ENCODE data around the gene KMT2E.
A peak's percentile ranks its signal among the peaks of the same experiment; 100 is the strongest.

The KMT2E gene

DNA sequence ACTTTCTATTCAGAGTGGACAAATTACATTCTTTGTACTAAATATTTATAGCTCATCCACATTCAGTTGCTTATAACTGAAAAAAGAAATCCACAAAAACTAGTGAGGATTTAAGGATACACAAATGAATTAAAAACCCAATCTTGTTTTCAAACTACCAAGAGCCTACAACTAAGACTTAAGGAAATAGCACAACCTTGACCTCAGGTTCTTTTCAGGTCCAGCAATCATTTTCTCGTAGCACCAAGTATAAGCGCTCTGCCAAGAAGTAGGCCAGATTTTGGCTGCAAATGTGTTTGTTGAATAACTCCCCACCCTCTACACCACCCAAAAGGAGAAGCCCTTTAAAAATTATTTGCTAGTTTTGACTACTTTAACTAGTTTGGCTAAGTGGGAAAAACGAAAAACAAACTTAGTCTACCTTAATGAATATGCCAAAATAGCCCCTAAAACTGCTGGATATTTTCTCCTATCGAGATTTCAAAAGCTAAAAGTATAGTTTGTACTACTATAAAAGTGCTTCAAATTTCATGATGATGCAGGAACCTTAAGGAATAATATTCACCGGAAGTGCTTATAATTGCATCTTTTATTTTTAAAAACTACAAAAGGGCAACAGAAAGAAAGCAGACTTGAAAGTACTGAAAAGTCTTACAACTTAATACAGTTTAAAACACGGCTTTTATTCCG lies 2.7 kb upstream of the KMT2E start:
- peak overlapping the region; percentile 98 for H3K27ac ChIP-seq (ENCODE audit: low read length)

DNA sequence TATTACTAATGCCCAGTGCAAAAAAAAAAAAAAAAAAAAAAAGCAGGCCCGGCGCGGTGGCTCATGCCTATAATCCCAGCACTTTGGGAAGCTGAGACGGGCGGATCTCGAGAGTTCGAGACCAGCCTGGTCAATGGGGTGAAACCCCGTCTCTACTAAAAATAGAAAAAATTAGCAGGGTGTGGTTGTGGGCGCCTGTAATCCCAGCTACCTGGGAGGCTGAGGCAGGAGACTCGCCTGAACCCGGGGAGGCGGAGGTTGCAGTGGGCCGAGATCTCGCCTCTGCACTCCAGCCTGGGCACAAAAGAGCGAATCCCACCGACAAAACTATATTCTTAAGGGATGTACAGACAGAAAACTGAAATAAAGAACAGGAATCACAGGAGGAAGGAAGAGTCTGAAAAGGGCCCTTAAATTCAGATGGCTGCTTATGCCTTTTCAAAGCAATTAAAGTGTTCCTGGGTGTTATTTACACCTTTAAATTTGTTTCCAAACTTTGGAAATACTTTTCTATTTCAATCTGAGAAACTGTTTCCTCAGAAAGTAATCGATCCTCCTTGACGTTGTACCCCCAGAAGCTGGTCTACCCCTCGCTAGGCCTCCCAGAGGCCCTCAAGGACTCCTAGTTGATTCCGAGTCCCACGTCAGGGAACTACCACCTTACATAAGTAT lies 2.0 kb upstream of the KMT2E start:
- TF ChIP-seq, protein P1, sequence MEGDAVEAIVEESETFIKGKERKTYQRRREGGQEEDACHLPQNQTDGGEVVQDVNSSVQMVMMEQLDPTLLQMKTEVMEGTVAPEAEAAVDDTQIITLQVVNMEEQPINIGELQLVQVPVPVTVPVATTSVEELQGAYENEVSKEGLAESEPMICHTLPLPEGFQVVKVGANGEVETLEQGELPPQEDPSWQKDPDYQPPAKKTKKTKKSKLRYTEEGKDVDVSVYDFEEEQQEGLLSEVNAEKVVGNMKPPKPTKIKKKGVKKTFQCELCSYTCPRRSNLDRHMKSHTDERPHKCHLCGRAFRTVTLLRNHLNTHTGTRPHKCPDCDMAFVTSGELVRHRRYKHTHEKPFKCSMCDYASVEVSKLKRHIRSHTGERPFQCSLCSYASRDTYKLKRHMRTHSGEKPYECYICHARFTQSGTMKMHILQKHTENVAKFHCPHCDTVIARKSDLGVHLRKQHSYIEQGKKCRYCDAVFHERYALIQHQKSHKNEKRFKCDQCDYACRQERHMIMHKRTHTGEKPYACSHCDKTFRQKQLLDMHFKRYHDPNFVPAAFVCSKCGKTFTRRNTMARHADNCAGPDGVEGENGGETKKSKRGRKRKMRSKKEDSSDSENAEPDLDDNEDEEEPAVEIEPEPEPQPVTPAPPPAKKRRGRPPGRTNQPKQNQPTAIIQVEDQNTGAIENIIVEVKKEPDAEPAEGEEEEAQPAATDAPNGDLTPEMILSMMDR (IDR thresholded peaks at IDR 0.05; ENCODE audit: borderline replicate concordance, extremely low read depth, low read length, poor library complexity, severe bottlenecking), result no peak
- no peak for TF ChIP-seq EZH2 (IDR thresholded peaks at IDR 0.05; ENCODE audit: borderline replicate concordance, low read depth, low read length, severe bottlenecking)
- peak overlapping the region; percentile 68 for H3K4me2 ChIP-seq (ENCODE audit: insufficient read depth, low read length)
- peaks cover 43% of the 10 kb centered on the region for H3K36me3 ChIP-seq (ENCODE audit: insufficient read depth, low read length)
- peaks cover 39% of the 10 kb centered on the region; the same call in 1 of the 2 replicates for H4K20me1 ChIP-seq (ENCODE audit: insufficient read depth, low read length)
- no peaks in the 10 kb centered on the region for H3K27me3 ChIP-seq (ENCODE audit: insufficient read depth, low read length, poor library complexity)
- H3K9ac ChIP-seq (ENCODE audit: low read depth, low read length), result peak overlapping the region; percentile 90
- H3K79me2 ChIP-seq (ENCODE audit: insufficient read depth, low read length), result peaks cover 38% of the 10 kb centered on the region
- H3K27ac ChIP-seq (ENCODE audit: low read length), result peak overlapping the region; percentile 98
- no peak for ATAC-seq (ENCODE audit: insufficient read depth, low read depth)
- H3K4me3 ChIP-seq (ENCODE audit: low read depth in 1 of 2, low read length in 2 of 2), result peak overlapping the region; percentile 76 to 91; a peak in 3 of 4 replicates
- peak; percentile 37 for DNase-seq
- peaks cover 57% of the 10 kb centered on the region for H3K4me1 ChIP-seq (ENCODE audit: insufficient read depth, low read length)
- H3K9me3 ChIP-seq (ENCODE audit: insufficient read depth, low read length, severe bottlenecking), result no peaks in the 10 kb centered on the region
- H2AFZ ChIP-seq (ENCODE audit: low read depth, low read length), result 0 out of 2 replicates have a peak overlapping the region, but pooled peaks have one; percentile 1

More for the DNA sequence above, 2.7 kb upstream of the KMT2E start:
- H4K20me1 ChIP-seq (ENCODE audit: insufficient read depth, low read length), result peaks cover 39% of the 10 kb centered on the region; the same call in 1 of the 2 replicates
- no peaks in the 10 kb centered on the region for H3K27me3 ChIP-seq (ENCODE audit: insufficient read depth, low read length, poor library complexity)
- DNase-seq (no peak), ATAC-seq (ENCODE audit: insufficient read depth, low read depth) (no peak)
- H3K4me3 ChIP-seq (ENCODE audit: low read depth in 1 of 2, low read length in 2 of 2), result peak overlapping the region; percentile 76 to 91
- H3K4me2 ChIP-seq (ENCODE audit: insufficient read depth, low read length), result peak overlapping the region; percentile 68
- H3K9me3 ChIP-seq (ENCODE audit: insufficient read depth, low read length, severe bottlenecking), result no peaks in the 10 kb centered on the region
- H3K36me3 ChIP-seq (ENCODE audit: insufficient read depth, low read length), result peaks cover 50% of the 10 kb centered on the region
- TF ChIP-seq, protein P1 (IDR thresholded peaks at IDR 0.05; ENCODE audit: borderline replicate concordance, extremely low read depth, low read length, poor library complexity, severe bottlenecking), result no peak
- no peak for TF ChIP-seq EZH2 (IDR thresholded peaks at IDR 0.05; ENCODE audit: borderline replicate concordance, low read depth, low read length, severe bottlenecking)
- H3K79me2 ChIP-seq (ENCODE audit: insufficient read depth, low read length), result peaks cover 31% of the 10 kb centered on the region
- no peak overlapping the region for H2AFZ ChIP-seq (ENCODE audit: low read depth, low read length)
- peaks cover 56% of the 10 kb centered on the region for H3K4me1 ChIP-seq (ENCODE audit: insufficient read depth, low read length)
- peak overlapping the region; percentile 90 for H3K9ac ChIP-seq (ENCODE audit: low read depth, low read length)

DNA sequence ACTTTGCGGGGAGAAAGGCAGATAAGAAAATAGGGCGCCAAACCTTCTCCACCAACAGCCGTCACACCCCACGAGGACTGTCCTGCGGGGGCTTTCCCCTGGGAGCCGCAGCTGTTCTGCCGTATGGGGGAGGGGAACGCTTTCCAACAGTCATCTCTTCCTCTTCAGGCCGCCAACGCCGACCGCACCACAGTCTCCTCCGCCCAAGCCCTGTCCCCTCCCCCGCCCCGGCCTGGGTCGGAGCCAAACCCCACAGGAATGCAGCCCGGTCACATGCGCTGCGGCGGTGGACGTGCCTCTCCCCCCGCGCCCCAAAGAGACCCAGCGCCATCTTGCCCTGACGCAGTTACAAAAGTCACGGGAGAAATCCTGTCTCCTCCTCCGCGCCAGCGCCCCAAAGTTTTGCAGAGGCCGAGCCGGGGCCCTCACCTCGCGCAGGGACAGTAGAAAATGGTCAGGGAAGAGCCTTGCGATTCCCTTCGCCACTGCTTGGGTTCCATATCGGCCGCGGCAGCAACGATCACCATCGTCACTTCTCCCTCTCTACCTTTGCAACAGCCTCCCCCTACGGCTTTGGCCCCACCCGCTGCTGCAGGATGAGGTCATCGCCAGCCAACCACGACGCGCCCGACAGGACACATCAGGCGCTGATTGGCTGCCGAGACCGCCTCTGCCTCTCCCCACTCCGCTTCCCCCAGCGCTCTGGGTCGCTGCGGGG lies 1.3 kb upstream of the KMT2E start:
- H3K36me3 ChIP-seq (ENCODE audit: insufficient read depth, low read length), result peaks cover 36% of the 10 kb centered on the region
- H4K20me1 ChIP-seq (ENCODE audit: insufficient read depth, low read length), result peaks cover 37% of the 10 kb centered on the region; the same call in 1 of the 2 replicates
- peak overlapping the region; percentile 69 for H2AFZ ChIP-seq (ENCODE audit: low read depth, low read length)
- peak overlapping the region; percentile 68 for H3K4me2 ChIP-seq (ENCODE audit: insufficient read depth, low read length)
- H3K27ac ChIP-seq (ENCODE audit: low read length), result peak overlapping the region; percentile 98
- peaks cover 57% of the 10 kb centered on the region for H3K4me1 ChIP-seq (ENCODE audit: insufficient read depth, low read length)
- peak overlapping the region; percentile 76 to 91; a peak in 3 of 4 replicates for H3K4me3 ChIP-seq (ENCODE audit: low read depth in 1 of 2, low read length in 2 of 2)
- H3K79me2 ChIP-seq (ENCODE audit: insufficient read depth, low read length), result peaks cover 45% of the 10 kb centered on the region
- no peaks in the 10 kb centered on the region for H3K9me3 ChIP-seq (ENCODE audit: insufficient read depth, low read length, severe bottlenecking)
- peak overlapping the region; percentile 90 for H3K9ac ChIP-seq (ENCODE audit: low read depth, low read length)
- TF ChIP-seq, protein P1 (IDR thresholded peaks at IDR 0.05; ENCODE audit: borderline replicate concordance, extremely low read depth, low read length, poor library complexity, severe bottlenecking), result no peak
- no peak for TF ChIP-seq EZH2 (IDR thresholded peaks at IDR 0.05; ENCODE audit: borderline replicate concordance, low read depth, low read length, severe bottlenecking)
- DNase-seq (peak; percentile 99), ATAC-seq (ENCODE audit: insufficient read depth, low read depth) (peak; percentile 76)
- no peaks in the 10 kb centered on the region for H3K27me3 ChIP-seq (ENCODE audit: insufficient read depth, low read length, poor library complexity)
